AG04450 (cell line): Measurements from ENCODE around the gene CACHD1. TPM values are rescaled to one million over a fixed set of nuclear protein-coding genes. Genes with fewer than 3 reads are reported as not detected.

Source experiments
- CTCF ChIA-PET: fragments of 300-600, 350-600 bp; formaldehyde crosslinking; extraction: SDS; loops from one replicate; lab custom pipeline; 2022; ENCODE audit warnings: antibody characterized with exemption, inconsistent platforms; lab: Charles Lee
- POLR2A ChIA-PET: fragments of 350-600 bp; formaldehyde crosslinking; extraction: SDS; loops from one replicate; lab custom pipeline; 2021; ENCODE audit warnings: antibody characterized with exemption, inconsistent platforms; lab: Yijun Ruan, JAX
- DNase-seq: peaks from one replicate; pipeline ENCODE4 v3.0.0-alpha.2; 2011; ENCODE audit warnings: low read depth, low spot score
- H3K27ac ChIP-seq: one replicate; pipeline ENCODE4 v1.5.1; 2012; ENCODE audit warnings: low read depth, low read length, control low read depth
- H3K27me3 ChIP-seq: one replicate; pipeline ENCODE4 v1.6.0; 2012; ENCODE audit warnings: low read length; ENCODE audit not compliant: control insufficient read depth, insufficient read depth
- H3K4me3 ChIP-seq: 2 replicates; pipeline ENCODE4 v1.5.1; 2011; ENCODE audit warnings: mild to moderate bottlenecking, low read depth, low read length, control low read depth
- H3K9me3 ChIP-seq: 2 replicates; pipeline ENCODE4 v1.5.1; 2012; ENCODE audit warnings: low read length; ENCODE audit not compliant: control insufficient read depth, insufficient read depth
- polyA plus RNA-seq: library from polyadenylated mRNA; depleted of rRNA; stranded (reverse); fragments of >200 nt; gene quantifications from 2 replicates; pipeline ENCODE4 v1.2.3, GENCODE V29; 2011
- TF ChIP-seq, protein P1 (sequence below): IDR thresholded peaks from 2 replicates; pipeline ENCODE4 v1.5.1; 2011; ENCODE audit warnings: low read depth, low read length, control low read depth, inconsistent platforms

CACHD1 gene
- polyA plus RNA-seq, 1 experiment: 3.5 TPM

DNA sequence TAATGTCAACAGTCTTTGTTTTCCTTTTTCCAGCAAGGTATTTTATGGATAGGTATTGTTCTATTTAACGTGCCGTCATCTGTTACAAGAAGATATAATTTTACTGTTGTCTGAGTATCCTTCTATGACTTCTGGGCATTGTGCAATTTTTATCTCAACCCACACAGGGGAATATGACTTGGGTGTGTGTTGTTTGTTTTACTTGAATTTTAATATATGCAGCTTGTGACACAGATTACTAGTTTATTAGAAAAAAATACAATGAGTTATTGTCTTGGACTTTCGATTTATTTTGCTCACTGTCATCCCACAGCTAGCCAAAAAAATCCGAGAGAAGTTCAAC is 111.9 kb downstream of the CACHD1 start:
- TF ChIP-seq, protein P1, sequence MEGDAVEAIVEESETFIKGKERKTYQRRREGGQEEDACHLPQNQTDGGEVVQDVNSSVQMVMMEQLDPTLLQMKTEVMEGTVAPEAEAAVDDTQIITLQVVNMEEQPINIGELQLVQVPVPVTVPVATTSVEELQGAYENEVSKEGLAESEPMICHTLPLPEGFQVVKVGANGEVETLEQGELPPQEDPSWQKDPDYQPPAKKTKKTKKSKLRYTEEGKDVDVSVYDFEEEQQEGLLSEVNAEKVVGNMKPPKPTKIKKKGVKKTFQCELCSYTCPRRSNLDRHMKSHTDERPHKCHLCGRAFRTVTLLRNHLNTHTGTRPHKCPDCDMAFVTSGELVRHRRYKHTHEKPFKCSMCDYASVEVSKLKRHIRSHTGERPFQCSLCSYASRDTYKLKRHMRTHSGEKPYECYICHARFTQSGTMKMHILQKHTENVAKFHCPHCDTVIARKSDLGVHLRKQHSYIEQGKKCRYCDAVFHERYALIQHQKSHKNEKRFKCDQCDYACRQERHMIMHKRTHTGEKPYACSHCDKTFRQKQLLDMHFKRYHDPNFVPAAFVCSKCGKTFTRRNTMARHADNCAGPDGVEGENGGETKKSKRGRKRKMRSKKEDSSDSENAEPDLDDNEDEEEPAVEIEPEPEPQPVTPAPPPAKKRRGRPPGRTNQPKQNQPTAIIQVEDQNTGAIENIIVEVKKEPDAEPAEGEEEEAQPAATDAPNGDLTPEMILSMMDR: no peak
- Histone ChIP-seq H3K9me3 (no peaks in the 10 kb centered on the region), H3K27ac (no peak overlapping the region), H3K4me3 (no peak overlapping the region), H3K27me3 (no peaks in the 10 kb centered on the region)
- DNase-seq: no peak
- POLR2A ChIA-PET: no interaction called here
- CTCF ChIA-PET: no interaction called here

DNA sequence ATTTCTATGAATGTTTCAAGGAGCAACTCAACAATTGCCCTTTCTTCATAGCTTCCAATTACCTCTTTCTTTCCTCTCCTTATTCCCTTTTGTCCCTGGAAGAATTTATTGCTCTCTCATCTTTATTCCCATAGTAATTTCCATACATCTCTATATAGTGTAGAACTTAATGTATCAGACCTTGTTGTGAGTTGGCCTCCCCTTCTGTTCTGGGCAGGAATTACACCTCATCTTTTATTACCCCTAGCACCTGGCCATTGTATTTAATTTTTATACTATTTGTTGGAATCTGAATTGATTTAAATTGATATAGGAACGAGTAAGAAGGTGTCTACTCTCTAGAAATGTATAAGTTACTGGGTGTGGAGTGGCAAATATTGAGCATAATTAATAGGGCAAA is 114.5 kb downstream of the CACHD1 start:
- no peak overlapping the region for H3K4me3 ChIP-seq
- ChIA-PET CTCF (no interaction called here), POLR2A (no interaction called here)
- H3K27me3 ChIP-seq: no peaks in the 10 kb centered on the region
- DNase-seq: no peak
- no peak overlapping the region for H3K27ac ChIP-seq
- TF ChIP-seq, protein P1: peak; percentile 41
- no peaks in the 10 kb centered on the region for H3K9me3 ChIP-seq

DNA sequence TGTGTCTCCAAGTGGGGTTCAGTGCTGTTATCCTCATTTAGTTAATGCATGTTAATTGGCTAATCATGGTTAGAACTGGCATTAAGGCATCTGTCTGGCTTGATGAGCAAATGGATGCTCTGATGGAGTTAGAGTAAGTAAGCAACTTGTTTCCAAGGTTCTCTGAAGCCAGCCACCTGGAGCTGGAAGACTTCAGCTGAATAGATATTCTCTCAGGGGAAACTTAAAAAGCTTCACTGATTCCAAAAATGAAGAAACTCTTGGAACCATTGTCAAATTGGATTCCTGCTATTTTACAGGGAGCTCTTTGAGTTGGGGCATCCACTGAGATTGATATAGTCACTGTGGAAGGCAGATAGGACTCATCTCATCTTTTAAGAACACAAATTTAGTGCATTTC is 118.9 kb downstream of the CACHD1 start:
- CTCF ChIA-PET: no interaction called here
- TF ChIP-seq, protein P1: no peak

DNA sequence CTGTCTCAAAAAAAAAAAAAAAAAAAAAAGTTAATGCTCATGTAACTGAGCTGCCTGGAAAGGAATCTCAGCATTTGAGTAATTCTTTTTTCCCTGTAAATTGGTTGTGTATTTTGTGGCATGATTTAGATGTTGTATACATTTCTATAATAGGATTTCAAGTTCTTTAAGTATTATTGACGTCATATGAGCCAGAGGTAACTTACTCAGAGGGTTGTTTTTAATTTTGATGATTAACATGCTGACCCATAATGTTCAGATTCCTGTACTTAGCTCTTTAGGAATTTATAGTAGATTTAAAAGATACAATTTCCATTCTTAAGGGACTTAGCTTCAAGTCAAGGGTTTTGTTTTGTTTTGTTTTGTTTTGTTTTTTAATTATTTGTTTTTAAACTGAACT is 120.4 kb downstream of the CACHD1 start:
- TF ChIP-seq, protein P1: no peak
- H3K27me3 ChIP-seq: no peaks in the 10 kb centered on the region
- no peak overlapping the region for H3K27ac ChIP-seq
- H3K4me3 ChIP-seq: no peak overlapping the region
- H3K9me3 ChIP-seq: no peaks in the 10 kb centered on the region
- no peak for DNase-seq
- ChIA-PET POLR2A (interaction anchor here (0.6 kb wide), 1 partner anchor 14 kb away, joined by 4 read pairs; no protein-coding TSS in a partner anchor), CTCF (interaction anchor here (1.0 kb wide), 1 partner anchor 9 kb away, joined by 3 read pairs; no protein-coding TSS in a partner anchor)

More for the DNA sequence above, 118.9 kb downstream of the CACHD1 start:
- no peak overlapping the region for H3K4me3 ChIP-seq
- H3K27me3 ChIP-seq: no peaks in the 10 kb centered on the region
- H3K27ac ChIP-seq: no peak overlapping the region
- POLR2A ChIA-PET: no interaction called here
- no peak for DNase-seq
- H3K9me3 ChIP-seq: no peaks in the 10 kb centered on the region

DNA sequence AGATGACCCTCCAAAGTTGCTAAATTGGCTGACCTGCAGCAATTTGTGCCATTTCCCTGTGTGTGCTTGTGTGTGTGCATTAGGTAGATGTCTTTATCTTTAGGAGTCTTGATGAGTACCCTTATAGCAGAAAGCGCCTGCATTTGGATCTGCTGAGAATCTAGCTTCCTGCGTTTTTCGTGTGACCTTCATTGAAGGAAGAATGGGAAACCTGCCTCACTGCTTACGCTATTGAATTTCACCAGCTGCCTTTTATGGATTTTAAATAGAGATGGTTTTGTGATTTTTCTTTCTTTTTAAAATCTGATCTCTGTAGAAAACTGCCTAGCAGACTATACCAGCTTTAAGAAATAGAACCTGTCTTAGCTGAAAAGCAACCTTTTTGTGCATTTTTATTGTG is 124.5 kb downstream of the CACHD1 start:
- CTCF ChIA-PET: no interaction called here
- TF ChIP-seq, protein P1: no peak
- H3K27me3 ChIP-seq: no peaks in the 10 kb centered on the region
- no peak overlapping the region for H3K4me3 ChIP-seq
- H3K9me3 ChIP-seq: no peaks in the 10 kb centered on the region
- no peak for DNase-seq
- POLR2A ChIA-PET: no interaction called here
- H3K27ac ChIP-seq: no peak overlapping the region
